Measurements from ENCODE around the gene TGFB2.

TGFB2 gene

GRCh38 chr1:218350801-218351266, 5.7 kb downstream of the TGFB2 start:
- Histone ChIP-seq H3K27ac (ENCODE audit: low read length) (no peak overlapping the region), H3K4me1 (ENCODE audit: low read length) (peaks cover 10% of the 10 kb centered on the region), H3K4me2 (ENCODE audit: low read length) (no peak overlapping the region), H2AFZ (ENCODE audit: low read depth, low read length) (no peak overlapping the region), H3K79me2 (ENCODE audit: low read length) (no peaks in the 10 kb centered on the region), H3K27me3 (ENCODE audit: low read depth, low read length) (peaks cover 5% of the 10 kb centered on the region), H3K4me3 (ENCODE audit: low read length) (no peak overlapping the region), H3K9me3 (ENCODE audit: insufficient read depth, low read length) (no peaks in the 10 kb centered on the region), H3K9ac (ENCODE audit: low read length) (no peak overlapping the region), H3K36me3 (replicated peaks; ENCODE audit: low read depth, low read length) (no peaks in the 10 kb centered on the region), H4K20me1 (ENCODE audit: insufficient read depth, low read length) (no peaks in the 10 kb centered on the region)
- no peak for TF ChIP-seq CTCF (IDR thresholded peaks at IDR 0.05; ENCODE audit: low read depth, low read length)
- TF ChIP-seq EZH2phosphoT487 (IDR thresholded peaks at IDR 0.05; ENCODE audit: low read depth) = no peak

GRCh38 chr1:218351391-218352074, 6.4 kb downstream of the TGFB2 start:
- peak overlapping the region; percentile 10; the same call in 1 of the 2 replicates for H3K4me2 ChIP-seq (ENCODE audit: low read length)
- H3K4me1 ChIP-seq (ENCODE audit: low read length) = peaks cover 10% of the 10 kb centered on the region
- no peak overlapping the region for H3K9ac ChIP-seq (ENCODE audit: low read length)
- no peaks in the 10 kb centered on the region for H3K9me3 ChIP-seq (ENCODE audit: insufficient read depth, low read length)
- H2AFZ ChIP-seq (ENCODE audit: low read depth, low read length) = no peak overlapping the region
- H3K79me2 ChIP-seq (ENCODE audit: low read length) = no peaks in the 10 kb centered on the region
- no peak overlapping the region for H3K4me3 ChIP-seq (ENCODE audit: low read length)
- H3K27ac ChIP-seq (ENCODE audit: low read length) = no peak overlapping the region
- H3K36me3 ChIP-seq (replicated peaks; ENCODE audit: low read depth, low read length) = no peaks in the 10 kb centered on the region
- peaks cover 1% of the 10 kb centered on the region for H3K27me3 ChIP-seq (ENCODE audit: low read depth, low read length)
- H4K20me1 ChIP-seq (ENCODE audit: insufficient read depth, low read length) = no peaks in the 10 kb centered on the region
- TF ChIP-seq EZH2phosphoT487 (IDR thresholded peaks at IDR 0.05; ENCODE audit: low read depth) = no peak
- TF ChIP-seq CTCF (IDR thresholded peaks at IDR 0.05; ENCODE audit: low read depth, low read length) = peak; percentile 29

- Histone ChIP-seq H3K9me3 (ENCODE audit: insufficient read depth, low read length) (no peaks in the 10 kb centered on the region), H4K20me1 (ENCODE audit: insufficient read depth, low read length) (no peaks in the 10 kb centered on the region), H3K79me2 (ENCODE audit: low read length) (no peaks in the 10 kb centered on the region), H3K27me3 (ENCODE audit: low read depth, low read length) (no peaks in the 10 kb centered on the region), H3K27ac (ENCODE audit: low read length) (no peak overlapping the region), H3K4me3 (ENCODE audit: low read length) (no peak overlapping the region), H3K4me1 (ENCODE audit: low read length) (peaks cover 14% of the 10 kb centered on the region), H3K9ac (ENCODE audit: low read length) (no peak overlapping the region), H3K36me3 (replicated peaks; ENCODE audit: low read depth, low read length) (no peaks in the 10 kb centered on the region), H2AFZ (ENCODE audit: low read depth, low read length) (no peak overlapping the region), H3K4me2 (ENCODE audit: low read length) (no peak overlapping the region)
- no peak for TF ChIP-seq CTCF (IDR thresholded peaks at IDR 0.05; ENCODE audit: low read depth, low read length)
- no peak for TF ChIP-seq EZH2phosphoT487 (IDR thresholded peaks at IDR 0.05; ENCODE audit: low read depth)
Observed at GRCh38 chr1:218352075-218352438, 6.9 kb downstream of the TGFB2 start.

- no peak overlapping the region for H3K9ac ChIP-seq (ENCODE audit: low read length)
- H3K79me2 ChIP-seq (ENCODE audit: low read length) = no peaks in the 10 kb centered on the region
- H3K9me3 ChIP-seq (ENCODE audit: insufficient read depth, low read length) = no peaks in the 10 kb centered on the region
- H4K20me1 ChIP-seq (ENCODE audit: insufficient read depth, low read length) = no peaks in the 10 kb centered on the region
- no peak overlapping the region for H3K4me3 ChIP-seq (ENCODE audit: low read length)
- H3K27ac ChIP-seq (ENCODE audit: low read length) = no peak overlapping the region
- TF ChIP-seq EZH2phosphoT487 (IDR thresholded peaks at IDR 0.05; ENCODE audit: low read depth) (no peak), CTCF (IDR thresholded peaks at IDR 0.05; ENCODE audit: low read depth, low read length) (no peak)
- H2AFZ ChIP-seq (ENCODE audit: low read depth, low read length) = no peak overlapping the region
- peaks cover 19% of the 10 kb centered on the region for H3K4me1 ChIP-seq (ENCODE audit: low read length)
- H3K4me2 ChIP-seq (ENCODE audit: low read length) = no peak overlapping the region
- no peaks in the 10 kb centered on the region for H3K36me3 ChIP-seq (replicated peaks; ENCODE audit: low read depth, low read length)
- H3K27me3 ChIP-seq (ENCODE audit: low read depth, low read length) = no peaks in the 10 kb centered on the region
Observed at GRCh38 chr1:218353656-218354055, 8.5 kb downstream of the TGFB2 start.
